ENCODE data around the gene PPIL6.

The PPIL6 gene

DNA sequence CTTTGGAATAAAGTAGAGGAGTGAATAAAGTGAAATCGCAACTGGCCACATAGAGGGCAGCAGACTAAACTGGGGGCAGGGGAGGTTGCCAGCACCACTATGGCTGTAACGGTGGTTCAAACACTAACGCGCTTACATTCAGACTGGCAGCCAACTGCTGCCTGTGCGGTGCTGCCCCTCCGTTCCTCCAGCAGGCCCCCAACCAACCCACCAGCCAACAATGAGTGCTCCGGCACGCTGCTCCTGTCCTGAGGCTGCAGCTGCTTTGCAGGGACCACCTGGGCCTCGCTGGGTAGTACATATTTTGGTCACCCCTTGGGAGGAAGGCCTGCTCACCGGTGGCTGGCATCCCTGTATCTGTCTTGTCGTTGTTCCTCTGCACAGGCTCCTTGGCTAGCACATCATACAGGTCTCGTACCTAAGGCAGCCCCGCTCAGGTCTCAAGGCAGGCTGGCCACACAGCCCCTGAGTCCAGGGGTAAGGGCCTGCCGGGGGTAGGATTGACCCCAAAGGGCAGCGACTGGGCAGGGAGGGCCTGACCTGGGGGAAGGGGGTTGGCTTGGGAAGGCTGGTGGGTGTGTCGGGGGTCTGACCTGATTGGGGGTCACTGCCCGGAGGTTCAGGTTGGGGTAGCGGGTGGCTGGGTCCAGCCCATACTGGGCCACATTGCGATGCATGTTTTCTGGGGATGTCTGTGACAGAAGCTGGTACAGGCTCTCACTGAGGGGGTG is 8.8 kb upstream of the PPIL6 start:
- DNase-seq: no peak

DNA sequence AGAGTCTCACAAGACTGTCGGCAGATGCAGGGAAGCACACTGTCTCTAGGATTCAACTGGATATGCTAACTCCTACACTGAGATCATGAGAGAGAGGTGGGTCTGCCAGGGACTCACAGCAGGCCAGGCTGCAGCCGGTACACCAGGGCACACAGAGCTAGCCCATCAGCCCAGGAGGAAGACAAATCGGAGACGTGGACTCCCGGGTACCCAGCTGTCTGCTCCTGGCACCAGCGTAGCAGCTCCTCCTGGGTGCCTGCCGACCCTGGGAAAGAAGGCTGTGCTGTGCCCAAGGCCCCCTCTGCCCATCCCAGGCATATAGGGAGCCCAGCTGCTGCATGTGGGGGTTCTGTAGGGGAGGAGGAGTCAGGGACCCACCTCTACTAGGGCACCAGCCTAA is 8.2 kb upstream of the PPIL6 start:
- DNase-seq: no peak

DNA sequence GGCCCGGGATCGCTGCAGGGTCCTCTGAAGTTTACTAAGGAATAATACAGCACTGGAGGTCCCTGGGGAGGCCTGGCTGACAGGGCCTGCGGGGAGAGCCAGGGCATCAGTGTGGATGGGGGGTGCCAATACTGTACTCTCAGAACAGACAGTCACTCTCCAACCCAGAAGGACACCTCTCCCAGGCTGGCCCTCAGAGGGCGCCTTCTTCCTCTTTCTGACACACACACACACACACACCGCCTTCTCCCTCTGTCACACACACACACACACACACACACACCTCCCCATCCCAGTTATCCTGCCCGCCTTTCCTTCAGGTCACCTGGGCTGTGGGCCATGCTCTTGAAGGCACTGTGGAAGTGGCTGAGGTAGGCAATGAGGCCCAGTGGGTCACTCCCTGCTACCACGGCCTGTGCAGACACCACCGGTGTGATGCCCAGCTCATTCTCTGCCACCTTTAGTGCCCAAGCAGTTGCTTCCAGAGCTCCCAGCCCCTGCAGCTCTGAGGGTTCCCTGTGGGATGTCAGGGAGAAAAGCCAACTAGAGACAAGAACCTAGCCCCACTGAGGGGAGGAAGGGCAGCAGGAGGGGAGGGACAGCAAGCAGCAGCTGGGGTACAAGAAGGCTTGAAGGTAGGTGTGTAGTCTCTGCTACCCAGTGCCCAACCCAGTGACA is 7.6 kb upstream of the PPIL6 start:
- no peak for DNase-seq

DNA sequence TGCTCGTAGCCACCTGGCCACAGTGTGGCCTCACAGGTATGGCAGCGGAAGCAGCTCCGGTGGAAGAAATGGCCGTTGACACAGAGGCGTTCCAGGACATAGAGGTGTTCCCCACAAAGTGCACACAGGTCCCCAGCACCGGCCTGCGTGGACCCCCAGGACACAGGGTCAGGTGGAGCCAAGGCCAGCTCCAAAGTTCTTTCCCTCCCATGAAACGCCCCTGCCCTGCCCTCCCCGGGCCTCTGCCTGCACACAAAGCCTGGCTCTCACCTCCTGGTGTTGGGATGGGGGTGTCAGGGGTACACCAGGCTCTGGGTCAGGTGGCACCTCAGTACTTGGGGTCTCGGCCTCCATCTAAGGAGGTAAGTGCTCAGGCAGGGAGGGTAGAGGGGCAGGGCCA is 6.7 kb upstream of the PPIL6 start:
- no peak for DNase-seq

DNA sequence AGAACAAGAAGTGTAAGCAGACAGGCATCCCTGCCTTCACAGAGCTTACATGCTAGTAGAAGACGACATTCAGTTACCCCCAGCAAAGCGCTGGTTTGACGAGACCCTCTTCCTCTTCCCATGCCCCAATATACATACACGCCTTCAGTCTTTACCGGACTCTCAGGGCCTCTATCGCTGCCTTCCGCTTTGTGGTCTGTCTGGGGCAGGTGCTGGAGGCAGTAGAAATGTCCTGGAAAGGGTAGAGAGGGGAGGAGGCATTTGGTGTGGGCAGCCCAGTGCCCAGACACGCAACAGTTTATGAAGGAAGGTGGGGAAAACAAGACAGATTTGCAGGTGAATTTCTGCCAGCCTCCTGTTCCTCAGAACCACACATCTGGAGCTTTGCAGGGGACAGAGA is 6.1 kb upstream of the PPIL6 start:
- DNase-seq: no peak

DNA sequence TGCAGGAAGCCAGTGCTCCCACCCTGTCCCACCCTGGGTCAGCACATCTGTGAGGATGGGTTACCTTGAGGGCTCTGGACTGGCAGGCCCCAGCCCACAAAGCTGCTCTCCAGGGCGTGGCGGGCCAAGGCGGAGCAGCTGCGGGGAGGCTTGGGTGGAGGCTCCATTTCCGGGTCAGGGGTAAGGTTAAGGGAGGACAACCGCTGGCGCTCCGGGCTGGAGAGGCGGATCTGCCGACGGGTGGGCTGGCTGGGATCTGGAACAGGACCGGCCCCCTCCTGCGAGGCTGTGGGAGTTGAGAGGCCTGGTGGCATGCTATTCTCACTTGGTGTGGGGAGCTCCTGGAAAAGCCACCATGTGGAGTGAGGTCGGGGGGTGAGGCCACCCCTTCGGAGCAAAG is 5.6 kb upstream of the PPIL6 start:
- no peak for DNase-seq

DNA sequence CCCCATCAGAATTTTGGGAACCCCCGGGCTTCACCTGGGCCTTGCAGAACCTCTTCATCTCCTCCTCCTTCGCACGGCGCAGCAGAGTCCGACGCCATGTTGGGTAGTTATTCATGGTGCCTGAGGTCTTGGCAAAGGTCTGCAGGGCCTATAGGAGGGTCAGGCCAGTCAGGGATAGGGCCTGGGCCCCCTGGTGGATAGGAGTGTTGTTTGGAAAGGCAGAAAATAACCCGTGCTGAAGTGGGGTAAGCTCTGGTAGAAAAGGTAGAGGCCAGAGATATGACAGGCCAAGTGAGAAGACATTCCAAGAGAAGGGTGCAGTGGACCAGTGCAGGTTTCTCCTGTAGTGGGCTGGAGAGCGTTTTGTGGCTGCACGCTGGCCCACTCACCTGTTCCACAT is 5.0 kb upstream of the PPIL6 start:
- DNase-seq: no peak

- no peak for DNase-seq
Measured at GRCh38 chr6:109443425-109443950, 3.1 kb upstream of the PPIL6 start.

GRCh38 chr6:109442393-109442924 is 2.0 kb upstream of the PPIL6 start:
- DNase-seq: no peak

DNA sequence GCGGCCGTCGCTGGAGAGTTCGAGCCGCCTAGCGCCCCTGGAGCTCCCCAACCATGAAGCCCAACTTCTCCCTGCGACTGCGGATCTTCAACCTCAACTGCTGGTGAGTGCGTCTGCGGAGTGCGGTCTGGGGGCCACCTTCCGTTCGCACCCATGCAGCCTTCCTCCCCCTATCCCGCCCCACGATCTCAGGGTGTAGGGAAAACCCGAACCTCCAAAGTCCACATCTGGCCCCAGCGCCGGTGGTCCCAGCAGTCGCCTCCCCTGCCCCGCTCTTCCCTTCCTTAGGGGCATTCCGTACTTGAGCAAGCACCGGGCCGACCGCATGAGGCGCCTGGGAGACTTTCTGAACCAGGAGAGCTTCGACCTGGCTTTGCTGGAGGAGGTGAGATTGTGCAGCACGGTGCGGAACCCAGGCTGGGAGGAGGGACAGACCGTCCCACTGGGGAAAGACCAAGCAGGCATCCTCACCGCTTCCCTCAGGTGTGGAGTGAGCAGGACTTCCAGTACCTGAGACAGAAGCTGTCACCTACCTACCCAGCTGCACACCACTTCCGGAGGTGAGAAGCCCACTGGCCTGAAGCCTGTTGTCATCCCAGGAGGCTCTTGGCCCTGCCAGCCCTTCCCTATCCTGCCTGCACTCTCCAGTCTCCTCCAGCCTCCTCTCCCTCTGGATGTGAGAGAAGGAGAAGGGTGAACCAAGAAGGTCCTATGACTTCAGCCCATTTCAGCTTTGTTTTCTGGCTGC is 815 bp upstream of the PPIL6 start:
- peak; percentile 62 for DNase-seq

GRCh38 chr6:109436041-109436440 is 4.4 kb downstream of the PPIL6 start:
- DNase-seq: no peak

DNA sequence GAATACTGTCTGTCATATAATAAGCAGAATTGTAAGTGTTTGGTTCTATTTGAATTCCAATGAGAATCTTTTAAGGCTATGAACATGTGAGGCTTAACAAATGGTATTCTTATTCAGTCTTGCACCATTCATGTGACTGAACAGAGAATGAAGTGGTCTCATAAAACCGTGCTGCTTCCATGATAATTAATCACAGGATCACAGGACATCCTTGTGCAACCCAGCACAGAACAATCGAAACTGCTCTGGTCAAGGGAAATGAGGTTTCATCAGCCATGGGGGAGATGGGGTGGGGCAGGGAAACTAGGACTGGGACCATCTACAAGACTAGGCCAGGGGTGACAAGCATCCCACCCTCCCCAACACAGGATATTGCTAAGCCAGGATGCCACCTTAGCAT is 6.0 kb downstream of the PPIL6 start:
- no peak for DNase-seq

GRCh38 chr6:109429496-109429895 is 10.9 kb downstream of the PPIL6 start:
- DNase-seq: no peak

DNA sequence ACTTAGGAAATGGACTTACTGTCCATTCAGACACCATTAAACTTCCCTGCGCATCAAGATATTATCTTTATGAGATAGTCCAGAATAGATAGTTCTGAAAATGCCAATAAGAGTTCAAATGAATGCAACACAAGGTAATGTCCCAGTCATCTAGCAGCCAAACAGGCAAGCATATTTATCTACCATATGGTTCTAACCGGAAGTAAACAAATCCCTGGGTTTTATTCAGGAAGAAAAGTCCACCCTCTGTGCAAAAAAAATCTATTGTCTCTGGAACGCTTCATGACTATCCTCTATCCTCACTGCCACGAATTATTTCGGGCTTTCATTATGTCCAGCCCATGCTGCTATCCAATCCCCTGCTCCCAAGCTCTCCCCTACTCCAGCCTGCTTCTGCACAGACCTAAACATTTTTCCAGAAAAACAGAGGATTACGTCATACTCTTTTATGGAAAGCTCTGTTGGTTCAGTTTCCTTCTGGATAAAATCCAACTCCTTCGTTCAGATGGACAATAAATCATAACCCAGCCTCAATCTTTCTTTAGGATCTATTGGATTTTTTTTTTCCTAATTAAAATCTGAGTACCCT is 11.4 kb downstream of the PPIL6 start:
- DNase-seq: no peak

GRCh38 chr6:109424946-109425345 is 15.5 kb downstream of the PPIL6 start:
- no peak for DNase-seq

GRCh38 chr6:109421184-109421583 is 19.2 kb downstream of the PPIL6 start:
- DNase-seq: no peak

GRCh38 chr6:109420751-109421150 is 19.7 kb downstream of the PPIL6 start:
- no peak for DNase-seq

- DNase-seq: no peak
Measured at GRCh38 chr6:109417646-109418045, 22.8 kb downstream of the PPIL6 start.

DNA sequence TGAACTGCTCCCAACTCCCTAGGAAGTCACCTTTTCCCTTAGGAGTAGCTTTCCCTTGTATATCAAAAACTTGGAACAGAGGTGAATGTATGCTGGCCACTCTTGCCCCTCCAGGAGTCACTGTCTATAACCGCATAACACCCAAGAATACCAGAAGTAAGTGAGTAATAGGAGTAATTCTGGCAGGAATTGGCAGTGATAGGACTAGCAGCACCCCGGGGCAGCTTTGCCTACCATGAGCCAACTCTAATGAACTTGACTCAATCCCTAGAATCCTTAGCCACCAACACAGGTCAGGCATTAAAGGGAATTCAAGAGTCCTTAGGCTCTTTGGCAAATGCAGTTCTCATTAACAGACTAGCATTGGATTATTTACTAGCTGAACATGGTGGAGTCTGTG is 29.4 kb downstream of the PPIL6 start:
- DNase-seq: no peak

DNA sequence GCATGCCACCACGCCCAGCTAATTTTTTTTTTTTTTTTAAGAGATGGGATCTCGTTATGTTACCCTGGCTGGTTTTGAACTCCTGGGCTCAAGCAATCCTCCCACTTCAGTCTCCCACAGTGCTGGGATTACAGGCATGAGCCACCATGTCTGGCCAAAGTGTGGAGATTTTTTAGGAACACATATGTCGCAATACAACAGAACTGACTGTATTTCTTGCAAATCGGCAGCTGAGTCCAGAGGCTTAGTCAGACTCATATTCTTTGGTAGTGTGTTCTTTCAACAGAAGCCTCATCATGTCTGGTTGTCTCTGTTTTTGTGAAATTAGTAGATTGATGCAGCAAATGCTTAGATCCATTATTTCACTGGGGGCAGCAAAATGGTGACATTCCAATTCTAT is 34.2 kb downstream of the PPIL6 start:
- DNase-seq: no peak

- no peak for DNase-seq
Measured at GRCh38 chr6:109397020-109397419, 43.4 kb downstream of the PPIL6 start.

DNA sequence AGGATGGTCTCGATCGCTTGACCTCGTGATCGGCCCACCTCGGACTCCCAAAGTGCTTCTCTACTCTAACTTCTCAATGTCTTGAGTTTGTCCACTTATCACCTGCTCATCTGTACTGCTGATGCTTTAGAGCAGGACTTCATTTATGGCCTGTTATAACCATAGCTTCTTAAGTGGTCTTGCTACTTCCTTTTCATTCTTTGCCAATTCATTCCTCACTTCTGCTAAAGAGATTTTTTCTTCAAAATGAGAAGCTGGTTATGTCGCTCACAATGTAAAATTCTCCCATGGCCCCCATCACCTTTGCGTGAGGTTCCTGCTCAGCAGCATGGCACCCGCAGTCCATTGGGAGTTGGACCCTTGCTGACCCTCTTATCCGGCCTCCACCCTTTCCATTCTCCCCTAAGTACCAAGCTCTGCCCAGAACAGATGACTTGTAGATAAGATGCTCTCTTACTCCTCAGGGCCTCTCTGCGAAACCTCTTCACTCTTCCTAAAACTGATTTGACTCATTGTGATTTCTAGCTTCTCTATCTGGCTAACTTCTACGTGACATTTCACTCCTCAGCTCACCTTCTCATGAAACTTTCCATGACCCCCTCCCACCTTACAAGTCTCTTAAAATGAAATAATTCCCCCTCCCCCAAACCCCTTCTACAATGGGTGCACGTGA is 44.2 kb downstream of the PPIL6 start:
- no peak for DNase-seq

- DNase-seq: no peak
Measured at GRCh38 chr6:109393886-109394281, 46.5 kb downstream of the PPIL6 start.

Measured in NCI-H1105 (cell line).